ENCODE data around the gene C6orf15.
"Not testable (repeated sequence)": the region's sequence is repeated elsewhere in the genome, so short reads cannot be mapped to it uniquely, and the experiment has no call there.

C6orf15 gene

DNA sequence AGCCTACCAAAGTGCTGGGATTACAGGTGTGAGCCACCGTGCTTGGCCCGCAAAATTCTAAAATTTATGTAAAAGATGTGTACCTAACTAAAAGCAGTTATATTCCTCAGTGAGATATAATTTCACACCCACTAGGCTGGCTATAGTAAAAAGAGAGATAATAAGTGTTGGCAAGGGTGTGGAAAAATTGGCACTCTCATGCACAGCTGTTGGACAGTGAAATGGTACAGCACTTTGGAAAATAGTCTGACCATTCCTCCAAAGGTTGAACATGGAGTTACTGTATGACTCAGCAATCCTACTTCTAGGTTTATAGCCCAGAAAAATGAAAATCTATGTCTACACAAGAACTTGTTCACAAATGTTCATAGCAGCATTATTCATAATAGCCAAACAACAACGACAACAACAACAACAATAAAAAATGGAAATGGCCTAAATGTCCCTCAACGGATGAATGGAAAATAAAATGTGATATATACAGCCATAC, 13.9 kb downstream of the C6orf15 start:
- DNase-seq: no peak

DNA sequence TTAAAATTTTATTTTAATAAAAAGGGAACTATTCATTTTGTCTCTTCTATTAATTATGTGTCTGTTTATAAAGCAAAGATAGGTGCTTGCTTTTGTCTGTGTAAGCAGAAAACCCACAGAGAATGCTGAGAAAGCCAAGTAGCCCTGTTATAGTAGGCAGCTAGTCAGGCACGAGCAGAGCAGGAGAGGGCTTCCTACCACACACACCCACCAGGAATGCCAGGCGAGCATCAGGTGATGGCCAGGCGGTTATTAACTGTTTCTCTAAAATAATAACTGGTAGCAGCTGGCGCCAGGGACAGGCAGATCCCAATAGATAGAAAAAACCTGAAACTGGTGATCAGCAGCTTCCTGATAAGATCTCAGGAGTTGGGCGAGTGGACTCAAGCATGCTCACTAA, 15.7 kb downstream of the C6orf15 start:
- no peak for DNase-seq

DNA sequence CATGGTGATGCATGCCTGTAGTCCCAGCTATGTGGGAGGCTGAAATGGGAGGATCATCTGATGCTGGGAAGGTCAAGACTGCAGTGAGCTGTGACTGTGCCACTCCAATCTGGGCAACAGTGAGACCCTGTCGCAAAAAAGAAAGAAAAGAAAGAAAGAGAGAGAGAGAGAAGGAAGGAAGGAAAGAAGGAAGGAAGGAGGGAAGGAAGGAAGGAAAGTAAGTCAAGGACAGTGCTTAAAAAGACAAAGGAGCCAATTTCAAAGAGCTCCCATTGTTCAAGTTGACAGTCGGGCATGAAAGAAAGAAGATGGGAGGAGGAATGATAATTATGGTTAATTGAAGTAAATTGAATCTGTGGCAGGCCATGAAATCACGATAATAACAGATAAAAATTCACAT, 16.2 kb downstream of the C6orf15 start:
- DNase-seq: no peak

DNA sequence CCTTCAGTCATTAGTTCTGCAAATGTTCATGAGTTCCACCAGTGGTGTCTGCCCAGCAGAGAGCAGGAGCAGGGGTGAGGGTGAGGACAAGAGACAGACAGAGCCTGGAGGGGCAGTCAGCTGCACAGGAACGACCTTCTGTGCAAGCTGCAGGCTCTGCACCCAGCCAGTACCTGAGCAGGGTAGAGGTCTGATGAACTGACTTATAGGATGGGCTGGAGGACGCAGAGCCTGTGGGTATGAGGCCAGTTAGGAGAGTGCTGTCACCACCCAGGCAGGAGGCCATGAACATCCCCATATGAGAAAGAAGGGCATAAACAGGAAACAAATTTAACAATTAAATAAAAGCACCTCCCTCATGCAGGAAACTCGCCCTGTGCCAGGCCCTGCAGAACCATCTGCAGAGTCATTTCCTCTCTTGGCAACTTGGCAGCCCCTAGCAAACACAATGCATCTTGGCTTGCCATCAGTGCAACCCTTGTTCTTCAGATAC, 17.9 kb downstream of the C6orf15 start:
- DNase-seq: no peak

DNA sequence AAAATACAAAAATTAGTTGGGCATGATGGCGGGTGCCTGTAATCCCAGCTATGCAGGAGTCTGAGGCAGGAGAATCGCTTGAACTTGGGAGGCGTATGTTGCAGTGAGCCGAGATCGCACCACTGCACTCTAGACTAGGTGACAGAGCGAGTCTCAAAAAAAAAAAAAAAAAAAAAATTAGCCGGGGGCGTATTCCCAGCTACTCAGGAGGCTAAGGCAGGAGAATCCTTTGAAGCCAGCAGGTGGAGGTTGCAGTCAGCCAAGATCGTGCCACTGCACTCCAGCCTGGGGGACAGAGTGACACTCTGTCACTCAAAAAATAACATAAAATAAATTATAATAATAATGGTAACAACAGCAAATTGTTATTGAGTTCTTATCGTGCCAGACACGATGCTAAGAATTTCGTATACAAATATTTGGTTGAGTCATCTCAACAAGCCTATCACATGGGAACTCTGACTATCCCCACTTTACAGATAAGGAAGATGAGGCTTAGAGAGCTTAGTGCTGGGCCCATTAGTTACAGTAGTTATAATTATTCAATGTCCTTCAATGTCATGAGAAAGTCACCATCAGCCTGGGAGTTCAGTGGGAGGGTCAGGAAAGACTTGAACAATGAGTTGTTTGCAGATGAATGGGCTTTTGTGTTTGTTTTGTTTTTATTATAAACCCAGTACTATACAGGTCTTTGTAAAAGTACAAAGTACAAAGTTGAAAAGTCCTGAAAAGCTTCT, 19.4 kb downstream of the C6orf15 start:
- no peak for DNase-seq

DNA sequence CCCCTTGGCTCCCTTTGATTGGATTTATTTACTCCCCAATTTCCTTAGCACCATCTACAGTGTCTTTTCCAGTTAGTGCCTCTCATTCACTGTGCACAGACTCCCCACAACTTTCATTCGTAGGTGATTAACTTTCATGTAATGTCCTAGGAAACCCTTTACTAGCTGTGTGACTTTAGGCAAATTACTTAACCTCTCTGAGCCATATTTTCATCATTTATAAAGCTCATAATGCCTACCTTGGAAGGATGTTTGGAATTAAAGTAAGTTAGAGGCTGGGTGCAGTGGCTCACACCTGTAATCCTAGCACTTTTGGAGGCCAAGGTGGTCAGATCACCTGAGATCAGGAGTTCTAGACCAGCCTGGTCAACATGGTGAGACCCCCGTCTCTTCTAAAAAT, 20.1 kb downstream of the C6orf15 start:
- DNase-seq: no peak

DNA sequence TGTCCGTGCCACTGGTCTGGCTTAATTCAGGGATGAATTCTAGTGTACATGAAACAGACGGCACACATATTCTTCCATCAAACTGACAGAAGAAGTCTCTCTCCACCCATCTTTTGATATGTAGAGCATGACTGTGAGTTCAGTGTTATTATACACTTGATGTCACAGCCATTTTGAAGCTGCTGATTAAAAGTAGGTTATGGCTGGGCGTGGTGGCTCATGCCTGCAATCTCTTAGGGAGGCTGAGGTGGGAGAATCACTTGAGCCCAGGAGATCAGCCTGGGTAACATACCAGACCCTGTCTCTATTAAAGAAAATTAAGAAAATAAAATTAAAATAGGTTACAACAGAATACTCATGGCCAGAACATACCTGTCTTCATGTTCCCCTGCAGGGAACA, 20.7 kb downstream of the C6orf15 start:
- no peak for DNase-seq

DNA sequence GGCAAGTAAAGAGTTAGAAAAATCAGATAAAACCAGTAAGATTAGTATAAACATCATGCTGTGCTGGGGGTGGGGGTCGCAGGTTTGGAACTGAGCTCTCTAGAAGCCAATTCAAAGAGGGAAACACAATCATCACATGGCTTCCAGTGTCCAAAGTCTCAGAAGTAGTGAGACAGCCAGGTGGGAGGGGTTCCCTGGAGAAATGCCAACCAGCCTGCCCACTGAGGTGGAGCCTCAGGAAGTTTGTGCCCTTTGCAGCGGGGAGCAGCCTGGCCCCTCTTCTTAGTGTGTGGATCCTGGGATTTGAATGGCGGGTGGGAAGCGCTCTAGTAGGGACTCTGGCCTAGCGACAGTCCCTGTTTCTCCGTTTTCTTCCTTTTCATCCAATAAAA, 21.4 kb downstream of the C6orf15 start:
- no peak for DNase-seq

DNA sequence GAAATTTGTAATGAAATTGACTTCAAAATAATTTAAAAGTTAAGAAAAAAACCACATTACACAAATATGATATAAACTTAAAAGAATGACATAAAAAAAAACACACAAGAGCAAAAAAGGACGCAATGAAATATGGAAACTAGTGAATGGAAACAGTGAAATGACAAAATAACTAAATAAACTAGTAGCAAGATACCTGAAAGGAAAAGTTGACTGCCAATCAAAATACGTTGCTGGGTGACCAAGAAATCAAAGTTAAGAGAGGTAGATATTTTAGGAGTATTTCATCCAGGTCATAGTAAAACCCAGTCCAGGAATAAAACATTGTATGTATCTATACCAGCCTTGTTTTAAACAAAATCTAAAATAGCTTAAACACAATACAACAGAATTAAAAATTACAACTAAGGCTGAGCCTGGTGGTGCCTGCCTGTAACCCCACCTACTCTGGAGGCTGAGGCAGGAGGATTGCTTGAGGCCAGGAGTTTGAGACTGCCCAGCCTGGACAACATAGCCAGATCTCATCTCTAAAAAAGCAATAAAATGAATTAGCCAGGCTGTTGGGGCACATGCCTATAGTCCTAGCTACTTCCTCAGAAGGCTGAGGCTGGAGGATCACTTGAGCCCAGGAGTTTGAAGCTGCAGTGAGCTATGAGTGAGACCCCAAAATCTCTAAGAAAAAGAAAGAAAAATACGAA, 22.0 kb downstream of the C6orf15 start:
- no peak for DNase-seq

DNA sequence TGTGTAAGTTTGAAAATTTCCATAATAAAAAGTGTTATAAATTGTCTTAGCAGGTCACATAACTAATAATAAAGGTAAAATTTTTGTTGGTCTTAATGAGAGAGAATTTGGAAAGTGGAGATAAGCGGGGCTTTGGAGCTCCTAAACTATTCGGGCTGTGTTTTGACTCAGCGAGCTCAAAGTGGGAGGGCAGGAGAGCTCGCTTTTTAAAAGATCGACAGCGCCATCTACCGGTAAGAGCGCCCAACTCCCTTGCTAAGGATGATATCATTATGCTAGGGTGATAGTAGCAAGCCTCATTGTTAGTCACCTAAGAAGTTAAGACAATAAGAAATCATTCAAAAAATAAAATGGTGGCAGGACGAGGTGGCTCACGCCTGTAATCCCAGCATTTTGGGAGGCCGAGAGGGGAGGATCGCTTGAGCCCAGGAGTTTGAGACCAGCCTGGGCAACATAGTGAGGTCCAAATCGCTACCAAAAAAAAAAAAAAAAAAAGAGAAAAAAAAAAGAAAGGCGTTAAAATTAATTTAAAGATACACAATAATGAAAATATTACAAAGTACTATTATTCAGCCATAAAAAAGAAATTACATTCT, 24.8 kb downstream of the C6orf15 start:
- no peak for DNase-seq

DNA sequence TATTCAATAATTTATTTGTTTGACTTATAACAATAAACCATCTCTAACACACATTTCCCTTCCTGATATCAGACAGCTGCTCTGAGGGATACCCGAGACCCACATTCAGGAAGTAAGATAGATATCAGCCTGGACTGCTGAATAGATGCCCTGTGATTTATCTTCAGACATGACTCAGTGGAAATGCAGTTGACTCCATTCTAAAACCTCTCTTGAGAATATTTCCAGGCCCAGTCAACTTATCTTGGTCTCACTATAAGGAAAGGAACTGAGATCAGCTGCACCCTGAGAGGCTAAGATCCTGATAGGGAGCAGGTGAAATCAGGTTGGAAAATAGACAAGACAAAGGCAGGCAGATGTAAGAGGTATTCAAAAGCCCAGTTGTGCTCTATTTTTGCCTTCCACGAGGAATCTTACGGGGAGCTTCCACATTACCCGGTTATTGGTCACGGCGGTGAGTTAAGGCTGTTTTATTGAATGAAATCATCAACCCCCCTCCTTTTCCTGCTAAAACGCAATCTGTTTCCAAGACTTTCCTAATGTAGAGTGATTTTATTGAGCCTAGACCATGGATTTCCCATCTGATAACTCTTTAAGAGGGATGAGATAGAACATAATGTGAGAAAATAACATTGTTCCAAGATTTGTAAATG, 25.5 kb downstream of the C6orf15 start:
- DNase-seq: no peak

DNA sequence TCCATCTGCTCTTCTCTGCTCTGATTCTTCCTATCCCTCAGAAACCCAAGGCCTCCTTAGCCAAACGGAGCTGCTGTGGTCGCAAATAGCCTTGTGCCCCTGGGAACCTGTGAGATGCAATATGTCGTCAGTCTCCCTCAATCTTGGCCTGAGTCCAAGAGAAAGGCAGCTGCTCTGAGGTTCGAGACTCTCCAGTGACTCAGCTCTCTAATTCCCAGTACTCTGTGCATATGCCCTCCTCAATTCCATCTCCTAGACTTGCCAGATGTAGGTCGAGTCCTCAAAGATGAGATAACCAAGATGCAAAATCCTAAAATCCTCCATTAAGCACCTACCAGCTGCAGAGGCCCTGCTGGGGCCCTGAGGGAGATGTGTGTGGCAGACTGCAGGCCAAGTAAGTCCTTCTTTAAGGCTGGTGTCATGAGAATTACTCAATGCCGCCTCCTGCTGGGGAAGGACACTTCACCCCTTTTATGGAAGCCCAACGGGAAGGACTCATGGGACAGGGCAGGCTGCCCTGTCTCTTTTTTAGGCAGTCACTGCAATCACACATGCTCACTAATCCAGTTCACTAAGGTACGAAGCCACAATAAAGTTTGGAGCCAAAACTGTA, 28.5 kb downstream of the C6orf15 start:
- DNase-seq: peak; percentile 73

DNA sequence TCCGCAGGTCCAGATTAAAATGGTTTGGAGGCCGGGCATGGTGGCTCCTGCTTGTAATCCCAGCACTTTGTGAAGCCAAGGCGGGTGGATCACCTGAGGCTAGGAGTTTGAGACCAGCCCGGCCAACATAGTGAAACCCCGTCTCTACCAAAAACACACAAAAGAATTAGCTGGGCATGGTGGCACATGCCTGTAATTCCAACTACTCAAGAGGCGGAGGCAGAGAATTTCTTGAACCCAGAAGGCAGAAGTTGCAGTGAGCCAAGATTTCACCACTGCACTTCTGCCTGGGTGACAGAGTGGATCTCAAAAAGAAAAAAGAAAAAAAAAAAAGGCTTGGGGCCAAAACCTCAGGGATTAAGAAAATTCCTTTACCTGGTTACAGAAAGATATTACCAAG, 30.5 kb downstream of the C6orf15 start:
- DNase-seq: no peak

DNA sequence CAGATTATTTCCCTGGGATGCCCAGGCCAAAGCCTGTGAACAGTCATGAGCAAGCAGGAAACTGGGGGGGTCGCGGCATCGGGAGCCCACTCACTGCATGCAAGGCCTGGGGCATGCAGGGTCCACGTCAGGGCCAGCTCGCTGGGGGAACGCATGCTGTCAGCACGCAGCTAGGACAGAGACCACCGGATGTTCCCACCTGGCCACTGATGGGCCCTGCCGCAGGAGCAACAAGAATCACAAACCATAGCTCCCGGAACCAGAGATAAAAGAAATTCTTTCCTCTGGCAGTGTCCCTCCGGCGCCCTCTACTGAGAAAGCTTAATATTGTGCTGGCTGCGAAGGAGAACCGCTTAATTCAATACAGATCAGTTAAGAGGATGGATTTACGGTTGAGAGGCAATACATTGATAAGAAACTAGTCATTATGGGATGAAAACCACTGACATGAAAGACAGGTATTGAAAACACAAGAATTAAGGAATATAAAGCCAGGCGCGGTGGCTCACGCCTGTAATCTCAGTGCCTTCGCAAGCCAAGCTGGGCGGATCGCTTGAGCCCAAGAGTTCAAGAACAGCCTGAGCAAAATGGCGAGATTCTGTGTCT, 32.6 kb downstream of the C6orf15 start:
- DNase-seq: no peak

DNA sequence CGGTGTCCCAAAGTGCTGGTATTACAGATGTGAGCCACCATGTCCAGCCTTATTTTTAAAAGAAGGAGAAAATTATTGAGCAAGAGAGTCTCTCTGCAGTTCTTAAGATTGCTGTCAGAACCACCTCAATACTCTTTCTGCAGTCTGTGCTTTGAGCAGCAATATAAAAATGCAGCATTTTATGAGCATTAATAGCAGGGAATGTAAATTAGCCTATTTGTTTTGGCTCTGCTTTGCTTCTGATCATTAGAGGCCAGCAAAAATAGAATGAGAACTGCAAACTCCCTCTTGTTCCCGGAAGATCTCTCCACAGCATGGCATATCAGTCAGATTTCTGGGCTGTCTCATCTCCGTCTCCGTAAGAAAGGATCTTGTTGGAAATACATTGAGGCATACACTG, 35.8 kb downstream of the C6orf15 start:
- DNase-seq: no peak

DNA sequence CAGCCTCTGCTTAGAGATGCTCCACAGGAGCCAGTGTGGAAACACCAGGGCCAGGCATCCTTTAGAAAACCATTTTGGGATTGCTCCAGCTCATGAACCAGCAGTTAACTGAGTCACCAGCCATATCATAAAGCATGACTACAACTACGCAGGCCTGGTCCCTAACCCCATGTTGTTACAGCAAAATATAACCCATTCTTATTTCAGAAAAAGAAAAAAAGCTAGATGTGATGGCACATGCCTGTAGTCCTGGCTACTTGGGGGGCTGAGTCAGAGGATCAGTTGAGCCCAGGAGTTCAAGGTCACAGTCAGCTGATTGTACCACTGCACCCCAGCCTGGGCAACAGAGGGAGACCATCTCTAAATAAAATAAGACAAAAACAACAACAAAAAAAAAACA, 36.8 kb downstream of the C6orf15 start:
- no peak for DNase-seq

DNA sequence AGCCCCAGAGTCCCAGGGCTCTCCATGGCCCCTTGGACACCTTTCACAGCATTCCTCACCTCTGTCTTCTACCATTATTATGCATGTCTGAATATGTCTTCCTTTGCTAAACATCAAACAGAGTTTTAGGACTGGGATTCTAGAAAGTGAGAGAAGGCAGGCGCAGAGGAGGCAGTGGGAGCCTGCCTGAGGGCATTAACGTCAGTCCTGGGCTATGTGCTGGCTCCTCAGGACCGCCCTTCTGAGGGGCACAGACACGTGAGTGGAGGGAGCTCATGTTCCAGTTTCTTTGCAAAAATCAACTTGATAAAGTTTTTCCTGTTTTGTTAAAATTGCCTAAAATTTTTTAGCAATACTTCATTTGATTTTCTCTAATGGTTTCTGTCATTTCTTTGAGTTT, 38.0 kb downstream of the C6orf15 start:
- DNase-seq: no peak

DNA sequence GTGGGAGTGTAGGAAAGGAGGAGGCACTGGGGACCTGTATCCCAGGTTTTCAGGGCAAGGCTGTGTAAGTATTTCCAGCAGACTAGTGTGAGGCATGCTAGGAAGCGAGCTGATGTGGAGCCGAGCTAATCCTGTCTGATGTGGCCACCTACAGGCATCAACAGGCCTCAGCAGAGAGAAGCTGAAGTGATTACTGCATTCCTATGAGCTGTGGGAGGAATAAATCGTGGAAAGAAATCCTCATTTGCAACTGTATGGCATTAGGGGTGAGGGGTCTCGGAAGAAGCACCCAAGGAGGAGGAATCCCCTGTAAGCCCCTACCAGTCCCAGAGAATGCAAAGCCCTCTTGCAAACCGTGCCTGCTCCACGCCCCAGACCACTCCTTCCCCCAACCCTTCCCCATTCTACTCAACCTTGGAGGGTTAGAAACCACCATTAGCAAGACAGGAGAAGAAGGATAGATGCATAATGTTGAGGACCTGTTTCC, 41.6 kb downstream of the C6orf15 start:
- DNase-seq: no peak

DNA sequence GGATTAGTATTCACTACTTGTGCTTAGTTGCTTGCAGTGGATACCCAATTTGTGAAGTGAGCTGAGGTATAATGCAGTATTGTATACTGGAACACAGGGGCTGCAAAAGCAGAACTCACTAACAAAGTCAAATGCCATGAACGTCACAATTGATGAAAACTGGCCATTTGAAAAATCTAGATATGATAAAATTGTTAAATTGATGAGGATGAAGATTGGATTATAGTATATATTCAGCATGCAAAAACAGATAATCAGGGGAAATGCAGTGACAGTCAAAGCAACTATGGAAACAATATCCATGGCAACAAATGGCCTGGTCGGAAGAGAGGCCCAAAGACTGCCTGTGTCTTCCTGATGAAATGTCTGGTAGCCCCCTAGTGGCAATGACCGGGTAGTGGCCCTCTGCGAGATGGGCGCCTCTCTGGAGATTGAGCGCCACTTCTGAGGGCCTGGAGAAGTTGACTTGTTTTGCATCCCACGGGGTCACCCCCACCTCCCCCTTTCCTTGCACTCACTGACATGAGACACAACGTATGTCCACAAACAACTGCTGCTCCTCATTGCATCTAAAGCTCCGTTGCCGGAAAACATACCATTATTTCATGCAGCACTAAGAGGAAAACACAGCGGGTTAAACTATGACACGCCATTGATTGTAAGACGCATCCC, 43.6 kb downstream of the C6orf15 start:
- DNase-seq: no peak

DNA sequence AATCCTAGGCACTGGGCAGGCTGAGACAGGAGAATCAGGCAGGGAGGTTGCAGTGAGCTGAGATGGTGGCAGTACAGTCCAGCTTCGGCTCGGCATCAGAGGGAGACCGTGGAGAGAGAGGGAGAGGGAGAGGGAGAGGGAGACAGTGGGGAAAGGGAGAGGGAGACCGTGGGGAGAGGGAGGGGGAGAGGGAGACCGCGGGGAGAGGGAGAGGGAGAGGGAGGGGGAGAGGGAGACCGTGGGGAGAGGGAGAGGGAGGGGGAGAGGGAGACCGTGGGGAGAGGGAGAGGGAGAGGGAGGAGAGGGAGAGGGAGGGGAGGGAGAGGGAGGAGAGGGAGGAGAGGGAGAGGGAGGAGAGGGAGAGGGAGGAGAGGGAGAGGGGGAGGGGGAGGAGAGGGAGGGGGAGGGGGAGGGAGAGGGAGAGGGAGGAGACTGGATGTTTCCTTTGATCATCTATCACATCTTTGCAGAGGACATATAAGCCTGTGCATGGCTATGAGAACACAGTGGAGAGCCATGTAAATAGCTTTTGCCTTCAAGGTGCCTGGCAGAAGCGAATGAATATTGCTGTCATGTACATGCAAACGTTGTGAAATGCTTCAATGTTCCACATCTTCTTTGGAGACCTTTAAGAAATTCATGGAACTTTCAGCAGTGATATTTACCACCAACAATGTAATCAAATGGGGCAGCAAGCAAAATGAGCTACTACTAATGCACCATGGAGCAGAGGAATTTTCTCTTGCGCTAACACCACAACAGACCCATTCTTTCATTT, 44.3 kb downstream of the C6orf15 start:
- not testable (repeated sequence) for DNase-seq

DNA sequence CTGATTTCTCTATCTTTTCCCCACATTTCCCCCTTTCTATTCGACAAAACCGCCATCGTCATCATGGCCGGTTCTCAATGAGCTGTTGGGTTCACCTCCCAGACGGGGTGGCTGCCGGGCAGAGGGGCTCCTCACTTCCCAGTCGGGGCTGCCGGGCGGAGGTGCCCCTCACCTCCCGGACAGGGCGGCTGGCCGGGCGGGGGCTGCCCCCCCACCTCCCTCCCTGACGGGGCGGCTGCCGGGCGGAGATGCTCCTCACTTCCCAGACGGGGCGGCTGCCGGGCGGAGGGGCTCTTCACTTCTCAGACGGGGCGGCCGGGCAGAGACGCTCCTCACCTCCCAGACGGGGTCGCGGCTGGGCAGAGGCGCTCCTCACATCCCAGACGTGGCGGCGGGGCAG, 45.3 kb downstream of the C6orf15 start:
- not testable (repeated sequence) for DNase-seq
